ENCODE data around the gene DNM2. TPM values are rescaled to one million over a fixed set of nuclear protein-coding genes. Genes with fewer than 3 reads are reported as not detected.

DNM2 gene
- polyA plus RNA-seq, 2 donors, result 68.4 to 87.9 TPM

DNA sequence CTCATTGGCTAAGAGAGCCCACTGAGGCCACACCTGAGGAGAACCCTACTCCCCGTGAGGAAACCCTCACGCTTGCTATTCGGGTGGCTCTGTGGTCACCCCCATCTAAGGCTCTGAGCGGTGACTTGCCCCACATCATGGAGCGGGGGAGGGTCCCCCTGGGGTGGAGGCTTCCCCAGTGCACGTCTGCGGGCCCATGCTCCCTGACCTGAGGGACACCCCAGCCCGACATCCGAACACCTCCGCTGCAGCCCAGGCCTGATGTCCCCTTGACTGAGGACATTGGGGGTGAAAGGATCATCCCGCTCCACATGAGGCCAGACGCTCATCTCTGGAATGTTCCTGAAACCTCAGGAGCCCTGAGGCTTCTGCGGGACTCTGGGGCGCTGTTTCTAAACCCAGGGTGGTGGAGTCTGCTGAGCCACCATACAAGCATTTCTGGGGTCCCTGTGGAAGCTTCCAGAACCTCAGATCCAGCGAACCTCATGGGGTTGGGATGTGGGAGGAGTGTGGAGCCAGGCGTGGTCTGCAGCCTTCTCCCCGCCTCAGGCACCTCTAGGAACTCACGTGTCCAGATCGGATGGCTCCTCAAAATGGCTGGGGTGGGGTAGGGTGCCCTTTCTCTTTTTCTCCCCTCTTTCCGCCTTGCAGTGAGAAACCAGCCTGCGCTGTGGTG, 98.2 kb downstream of the DNM2 start:
- Histone ChIP-seq H3K27ac (ENCODE audit: low read depth in 2 of 2, low read length in 1 of 2) (peak overlapping the region in 1 of 2 donors; percentile 2), H3K36me3 (ENCODE audit: control insufficient read depth in 2 of 2, insufficient read depth in 2 of 2, low read length in 1 of 2) (peaks cover 6 to 56% of the 10 kb centered on the region in 2 donors)

GRCh38 chr19:10816691-10817090, 98.8 kb downstream of the DNM2 start:
- no peaks in the 10 kb centered on the region for H3K27me3 ChIP-seq (ENCODE audit: control insufficient read depth in 1 of 2, insufficient read depth in 2 of 2, low read length in 2 of 2)
- WGBS, 2 donors, result 75 to 84% methylated on average over 11 of the region's 11 CpGs
- peaks cover 0 to 3% of the 10 kb centered on the region in 2 donors for H3K4me1 ChIP-seq (ENCODE audit: control insufficient read depth in 2 of 2, insufficient read depth in 2 of 2, low read length in 1 of 2)
- peak overlapping the region in 1 of 2 donors; percentile 9 for H3K27ac ChIP-seq (ENCODE audit: low read depth in 2 of 2, low read length in 1 of 2)
- no peaks in the 10 kb centered on the region for H3K9me3 ChIP-seq (ENCODE audit: control insufficient read depth in 2 of 2, insufficient read depth in 1 of 2, low read depth in 1 of 2, low read length in 1 of 2)
- no peak overlapping the region for H3K4me3 ChIP-seq (ENCODE audit: low read depth in 1 of 2, low read length in 2 of 2)
- H3K36me3 ChIP-seq (ENCODE audit: control insufficient read depth in 2 of 2, insufficient read depth in 2 of 2, low read length in 1 of 2), result peaks cover 7 to 51% of the 10 kb centered on the region in 2 donors

More for the DNA sequence above, 98.2 kb downstream of the DNM2 start:
- no peak overlapping the region for H3K4me3 ChIP-seq (ENCODE audit: low read depth in 1 of 2, low read length in 2 of 2)
- 89 to 92% methylated on average over 21 of the region's 21 CpGs for WGBS, 2 donors
- H3K4me1 ChIP-seq (ENCODE audit: control insufficient read depth in 2 of 2, insufficient read depth in 2 of 2, low read length in 1 of 2), result peaks cover 0 to 3% of the 10 kb centered on the region in 2 donors
- H3K27me3 ChIP-seq (ENCODE audit: control insufficient read depth in 1 of 2, insufficient read depth in 2 of 2, low read length in 2 of 2), result no peaks in the 10 kb centered on the region
- no peaks in the 10 kb centered on the region for H3K9me3 ChIP-seq (ENCODE audit: control insufficient read depth in 2 of 2, insufficient read depth in 1 of 2, low read depth in 1 of 2, low read length in 1 of 2)

- WGBS, 2 donors, result 73 to 76% methylated on average over 42 of the region's 42 CpGs
Observed at GRCh38 chr19:10817291-10818038, 99.6 kb downstream of the DNM2 start.

DNA sequence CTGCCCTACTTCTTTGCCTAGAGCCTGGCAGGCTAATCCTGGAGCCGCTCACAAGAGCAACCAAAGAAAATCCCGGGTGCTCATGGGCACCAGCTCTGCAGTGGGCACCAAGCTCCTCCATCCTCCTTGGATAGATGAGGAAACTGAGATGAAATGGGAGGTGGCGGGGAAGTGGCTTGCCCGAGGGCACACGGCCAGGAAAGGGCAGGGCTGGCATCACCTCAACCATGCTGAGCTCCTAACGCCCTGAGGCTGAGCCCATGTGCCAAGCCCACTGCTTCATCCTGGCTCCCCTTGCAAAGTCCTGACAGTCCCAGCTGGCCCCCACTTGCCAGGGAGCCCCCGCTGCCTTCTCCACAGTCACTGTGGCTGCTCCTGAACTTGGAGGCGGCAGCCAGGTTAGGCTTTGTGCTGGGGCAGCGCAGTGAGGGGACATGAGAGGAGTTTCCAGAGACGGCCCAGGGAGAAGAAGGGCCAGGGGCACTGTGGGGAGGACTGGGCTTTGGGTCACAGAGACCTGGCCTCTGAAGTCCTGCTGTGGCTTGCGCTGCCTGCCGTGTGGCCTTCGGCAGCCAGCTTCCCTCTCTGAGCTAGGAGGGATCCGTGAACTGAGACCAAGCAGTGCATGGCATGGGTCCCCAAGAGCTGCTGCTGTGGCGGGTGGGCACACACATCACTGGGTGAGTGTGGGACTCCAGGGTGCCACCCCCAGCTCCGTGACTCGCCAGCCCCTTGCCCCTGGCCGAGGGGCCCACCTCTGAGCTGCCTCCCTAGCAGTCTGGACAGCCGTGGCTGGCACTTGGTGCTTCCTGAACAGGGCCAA, 100.6 kb downstream of the DNM2 start:
- H3K36me3 ChIP-seq (ENCODE audit: control insufficient read depth in 2 of 2, insufficient read depth in 2 of 2, low read length in 1 of 2), result peaks cover 9 to 44% of the 10 kb centered on the region in 2 donors
- no peak overlapping the region for H3K4me3 ChIP-seq (ENCODE audit: low read depth in 1 of 2, low read length in 2 of 2)

More at GRCh38 chr19:10817291-10818038, 99.6 kb downstream of the DNM2 start:
- H3K9me3 ChIP-seq (ENCODE audit: control insufficient read depth in 2 of 2, insufficient read depth in 1 of 2, low read depth in 1 of 2, low read length in 1 of 2), result no peaks in the 10 kb centered on the region
- peak overlapping the region in 1 of 2 donors; percentile 5 for H3K4me3 ChIP-seq (ENCODE audit: low read depth in 1 of 2, low read length in 2 of 2)
- no peaks in the 10 kb centered on the region for H3K27me3 ChIP-seq (ENCODE audit: control insufficient read depth in 1 of 2, insufficient read depth in 2 of 2, low read length in 2 of 2)
- peak overlapping the region; percentile 37 to 46 for H3K27ac ChIP-seq (ENCODE audit: low read depth in 2 of 2, low read length in 1 of 2)
- peaks cover 0 to 3% of the 10 kb centered on the region in 2 donors for H3K4me1 ChIP-seq (ENCODE audit: control insufficient read depth in 2 of 2, insufficient read depth in 2 of 2, low read length in 1 of 2)
- H3K36me3 ChIP-seq (ENCODE audit: control insufficient read depth in 2 of 2, insufficient read depth in 2 of 2, low read length in 1 of 2), result peaks cover 7 to 48% of the 10 kb centered on the region in 2 donors

GRCh38 chr19:10819124-10820060, 101.5 kb downstream of the DNM2 start:
- H3K4me1 ChIP-seq (ENCODE audit: control insufficient read depth in 2 of 2, insufficient read depth in 2 of 2, low read length in 1 of 2), result peaks cover 0 to 3% of the 10 kb centered on the region in 2 donors
- no peaks in the 10 kb centered on the region for H3K27me3 ChIP-seq (ENCODE audit: control insufficient read depth in 1 of 2, insufficient read depth in 2 of 2, low read length in 2 of 2)
- no peak overlapping the region for H3K27ac ChIP-seq (ENCODE audit: low read depth in 2 of 2, low read length in 1 of 2)
- H3K9me3 ChIP-seq (ENCODE audit: control insufficient read depth in 2 of 2, insufficient read depth in 1 of 2, low read depth in 1 of 2, low read length in 1 of 2), result no peaks in the 10 kb centered on the region
- 97 to 98% methylated on average over 27 of the region's 27 CpGs for WGBS, 2 donors
- H3K4me3 ChIP-seq (ENCODE audit: low read depth in 1 of 2, low read length in 2 of 2), result no peak overlapping the region
- H3K36me3 ChIP-seq (ENCODE audit: control insufficient read depth in 2 of 2, insufficient read depth in 2 of 2, low read length in 1 of 2), result peaks cover 14 to 50% of the 10 kb centered on the region in 2 donors

More for the DNA sequence above, 100.6 kb downstream of the DNM2 start:
- no peaks in the 10 kb centered on the region for H3K9me3 ChIP-seq (ENCODE audit: control insufficient read depth in 2 of 2, insufficient read depth in 1 of 2, low read depth in 1 of 2, low read length in 1 of 2)
- peaks cover 0 to 3% of the 10 kb centered on the region in 2 donors for H3K4me1 ChIP-seq (ENCODE audit: control insufficient read depth in 2 of 2, insufficient read depth in 2 of 2, low read length in 1 of 2)
- peak overlapping the region in 1 of 2 donors; percentile 37 for H3K27ac ChIP-seq (ENCODE audit: low read depth in 2 of 2, low read length in 1 of 2)
- 87% methylated on average over 19 of the region's 19 CpGs for WGBS, 2 donors
- no peaks in the 10 kb centered on the region for H3K27me3 ChIP-seq (ENCODE audit: control insufficient read depth in 1 of 2, insufficient read depth in 2 of 2, low read length in 2 of 2)

GRCh38 chr19:10820173-10820572, 102.3 kb downstream of the DNM2 start:
- Histone ChIP-seq H3K9me3 (ENCODE audit: control insufficient read depth in 2 of 2, insufficient read depth in 1 of 2, low read depth in 1 of 2, low read length in 1 of 2) (no peaks in the 10 kb centered on the region), H3K27me3 (ENCODE audit: control insufficient read depth in 1 of 2, insufficient read depth in 2 of 2, low read length in 2 of 2) (no peaks in the 10 kb centered on the region), H3K4me1 (ENCODE audit: control insufficient read depth in 2 of 2, insufficient read depth in 2 of 2, low read length in 1 of 2) (peaks cover 0 to 3% of the 10 kb centered on the region in 2 donors), H3K27ac (ENCODE audit: low read depth in 2 of 2, low read length in 1 of 2) (no peak overlapping the region), H3K4me3 (ENCODE audit: low read depth in 1 of 2, low read length in 2 of 2) (no peak overlapping the region), H3K36me3 (ENCODE audit: control insufficient read depth in 2 of 2, insufficient read depth in 2 of 2, low read length in 1 of 2) (peaks cover 14 to 54% of the 10 kb centered on the region in 2 donors)
- WGBS, 2 donors, result 90 to 92% methylated on average over 7 of the region's 7 CpGs

DNA sequence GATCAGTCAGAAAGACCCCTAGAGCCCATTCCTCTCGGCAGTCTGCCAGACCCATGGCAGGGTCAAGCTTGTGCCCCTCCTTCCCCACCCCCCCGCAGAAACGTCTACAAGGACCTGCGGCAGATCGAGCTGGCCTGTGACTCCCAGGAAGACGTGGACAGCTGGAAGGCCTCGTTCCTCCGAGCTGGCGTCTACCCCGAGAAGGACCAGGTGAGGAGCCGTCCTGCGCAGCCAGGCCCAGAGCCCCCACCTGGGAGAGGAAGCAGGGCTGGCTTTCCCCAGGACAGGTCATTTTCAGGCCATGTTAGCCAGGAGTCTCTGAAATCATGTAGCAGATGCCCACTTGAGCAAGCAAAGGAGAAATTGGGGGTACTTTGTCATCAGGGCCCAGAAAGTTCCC, 105.8 kb downstream of the DNM2 start:
- Histone ChIP-seq H3K27me3 (ENCODE audit: control insufficient read depth in 1 of 2, insufficient read depth in 2 of 2, low read length in 2 of 2) (no peaks in the 10 kb centered on the region), H3K27ac (ENCODE audit: low read depth in 2 of 2, low read length in 1 of 2) (no peak overlapping the region), H3K4me3 (ENCODE audit: low read depth in 1 of 2, low read length in 2 of 2) (no peak overlapping the region), H3K9me3 (ENCODE audit: control insufficient read depth in 2 of 2, insufficient read depth in 1 of 2, low read depth in 1 of 2, low read length in 1 of 2) (no peaks in the 10 kb centered on the region), H3K36me3 (ENCODE audit: control insufficient read depth in 2 of 2, insufficient read depth in 2 of 2, low read length in 1 of 2) (peaks cover 19 to 50% of the 10 kb centered on the region in 2 donors), H3K4me1 (ENCODE audit: control insufficient read depth in 2 of 2, insufficient read depth in 2 of 2, low read length in 1 of 2) (no peaks in the 10 kb centered on the region)
- WGBS, 2 donors, result 90 to 93% methylated on average over 12 of the region's 12 CpGs

DNA sequence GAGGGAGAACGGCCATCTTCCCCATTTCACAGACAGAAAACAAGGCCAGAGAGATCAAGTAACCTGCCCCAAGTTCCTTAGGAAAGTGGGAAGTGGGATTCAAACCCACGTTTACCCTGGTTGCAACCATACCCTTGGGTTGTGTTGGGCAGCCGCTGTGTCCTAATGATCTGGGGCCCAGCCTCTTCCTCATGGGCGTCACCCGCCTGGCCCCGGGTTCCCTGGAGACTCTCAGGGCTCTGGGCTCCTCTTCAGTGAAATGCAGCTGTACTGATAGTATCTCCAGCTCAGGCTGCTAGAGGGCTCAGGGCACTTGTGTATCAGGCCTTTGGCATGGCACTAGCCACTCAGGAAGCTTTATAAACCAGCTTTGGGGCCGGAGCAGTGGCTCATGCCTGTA, 108.4 kb downstream of the DNM2 start:
- Histone ChIP-seq H3K9me3 (ENCODE audit: control insufficient read depth in 2 of 2, insufficient read depth in 1 of 2, low read depth in 1 of 2, low read length in 1 of 2) (no peaks in the 10 kb centered on the region), H3K4me3 (ENCODE audit: low read depth in 1 of 2, low read length in 2 of 2) (no peak overlapping the region), H3K36me3 (ENCODE audit: control insufficient read depth in 2 of 2, insufficient read depth in 2 of 2, low read length in 1 of 2) (peaks cover 19 to 43% of the 10 kb centered on the region in 2 donors), H3K27ac (ENCODE audit: low read depth in 2 of 2, low read length in 1 of 2) (no peak overlapping the region), H3K4me1 (ENCODE audit: control insufficient read depth in 2 of 2, insufficient read depth in 2 of 2, low read length in 1 of 2) (no peaks in the 10 kb centered on the region), H3K27me3 (ENCODE audit: control insufficient read depth in 1 of 2, insufficient read depth in 2 of 2, low read length in 2 of 2) (no peaks in the 10 kb centered on the region)
- WGBS, 2 donors, result 90 to 92% methylated on average over 7 of the region's 7 CpGs
